HTR-8/SVneo (cell line): Measurements from ENCODE around the gene FRMD4A.

Source experiments
- DNase-seq: peaks from one replicate; pipeline ENCODE4 v3.0.0; 2011; ENCODE audit warnings: low spot score, mixed read lengths; ENCODE audit not compliant: insufficient read length
- FAIRE-seq: peaks from 2 replicates; lab custom pipeline; 2011; peaks lifted over from hg19 to GRCh38; lab: Jason Lieb, UNC

Gene FRMD4A

DNA sequence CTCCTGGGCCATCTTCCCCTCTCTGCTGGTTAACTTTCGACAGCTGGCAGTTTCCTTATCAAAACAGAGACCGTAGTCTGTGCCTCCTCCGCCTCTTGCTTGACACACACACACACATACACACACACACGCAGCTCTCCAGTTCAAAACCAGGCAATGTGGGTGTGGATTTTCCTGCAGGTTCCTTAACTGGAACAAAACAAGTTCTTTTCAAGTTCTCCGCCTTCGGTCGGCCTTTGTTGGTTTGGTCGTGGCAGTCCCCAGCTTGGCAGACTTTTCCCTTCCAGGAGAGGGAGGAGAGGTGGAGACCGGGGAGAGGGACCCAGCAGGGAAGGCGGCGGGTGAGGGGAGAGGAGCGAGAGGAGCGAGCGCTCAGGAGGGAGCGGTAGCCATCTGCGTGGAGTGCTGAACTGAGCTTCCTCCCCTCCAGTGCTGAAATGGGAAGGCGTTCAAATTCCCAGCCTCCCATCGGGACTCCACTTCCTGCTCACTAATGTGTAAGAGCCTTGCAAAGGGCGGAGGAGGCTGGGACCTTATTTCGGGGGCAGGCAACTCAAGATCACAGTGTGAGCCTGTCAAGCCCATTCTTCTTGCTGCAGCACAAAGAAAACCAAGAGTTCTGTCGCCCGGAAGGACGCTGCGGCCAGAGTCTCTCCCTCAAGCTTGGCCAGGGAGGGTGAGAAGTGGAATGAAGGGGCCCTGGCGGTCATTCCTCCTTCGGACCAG lies 623.4 kb downstream of the FRMD4A start:
- DNase-seq (no peak), FAIRE-seq (no peak)

DNA sequence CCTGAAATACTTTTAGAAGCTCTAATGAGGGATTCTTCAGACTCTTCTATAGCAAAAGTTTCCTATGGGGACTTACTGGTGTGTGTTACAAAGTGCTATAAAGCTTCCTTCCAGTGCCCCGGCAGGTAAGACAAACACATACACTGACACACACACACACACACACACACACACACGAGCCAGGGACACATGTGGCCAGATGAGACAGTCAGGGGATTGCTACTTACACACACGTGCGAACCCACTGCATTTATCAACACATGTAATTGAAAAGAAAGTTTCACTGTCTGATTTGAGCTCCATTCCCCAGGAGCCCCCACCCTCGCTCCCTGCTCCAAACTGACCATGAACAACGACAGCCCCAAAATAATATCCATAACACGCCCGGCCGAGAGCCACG lies 624.1 kb downstream of the FRMD4A start:
- no peak for FAIRE-seq

DNA sequence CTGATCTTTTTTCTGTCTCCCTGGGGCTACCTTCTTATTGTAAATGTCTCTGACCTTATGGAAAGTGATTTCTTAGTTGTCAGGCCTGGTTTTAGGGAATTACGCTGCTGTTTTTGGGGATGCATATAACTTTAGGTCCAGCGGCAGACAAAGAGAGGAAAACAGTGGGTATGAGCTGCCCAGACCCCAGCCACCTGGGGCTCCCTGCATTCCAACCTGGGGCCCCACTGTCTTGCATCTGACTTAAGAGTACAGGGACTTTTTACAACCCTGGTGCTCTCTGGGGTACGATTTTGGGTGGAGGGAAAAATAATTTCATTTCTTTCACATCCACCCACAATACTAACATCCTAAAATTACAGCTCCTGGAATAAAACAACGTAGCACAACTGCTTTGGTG lies 624.5 kb downstream of the FRMD4A start:
- DNase-seq (no peak), FAIRE-seq (no peak)

More for the DNA sequence above, 624.1 kb downstream of the FRMD4A start:
- DNase-seq: no peak

DNA sequence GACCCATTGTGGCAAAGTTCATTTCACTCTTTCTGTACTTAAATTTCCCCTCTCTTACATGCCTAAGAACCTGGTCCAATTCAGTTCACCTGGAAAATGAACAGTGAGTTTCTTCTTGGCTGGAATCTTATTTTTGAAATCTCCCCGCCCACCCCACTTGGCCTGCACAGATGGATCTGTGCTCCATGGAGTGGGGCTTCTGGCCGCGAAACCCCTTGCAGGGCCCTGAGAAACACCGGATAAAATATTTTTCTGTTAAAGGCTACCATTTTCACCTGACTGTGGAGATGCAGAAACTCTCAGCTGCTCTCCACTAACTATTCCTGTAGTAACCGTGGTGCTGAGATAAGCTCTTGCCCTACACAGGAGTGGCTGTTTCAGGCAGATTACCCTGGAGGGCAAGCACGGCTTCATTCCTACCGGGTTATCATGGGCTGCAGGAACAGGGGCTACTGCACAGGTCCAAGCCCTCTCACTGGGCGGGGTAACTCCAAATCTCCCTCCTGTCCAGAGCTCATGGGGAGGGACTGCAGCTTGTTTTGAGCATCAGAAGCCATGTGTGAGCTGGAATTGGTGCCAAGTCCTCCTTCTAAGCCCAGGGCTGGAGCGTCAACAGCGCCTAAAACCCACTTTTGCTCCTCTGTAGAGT lies 625.1 kb downstream of the FRMD4A start:
- no peak for FAIRE-seq
- DNase-seq: no peak

DNA sequence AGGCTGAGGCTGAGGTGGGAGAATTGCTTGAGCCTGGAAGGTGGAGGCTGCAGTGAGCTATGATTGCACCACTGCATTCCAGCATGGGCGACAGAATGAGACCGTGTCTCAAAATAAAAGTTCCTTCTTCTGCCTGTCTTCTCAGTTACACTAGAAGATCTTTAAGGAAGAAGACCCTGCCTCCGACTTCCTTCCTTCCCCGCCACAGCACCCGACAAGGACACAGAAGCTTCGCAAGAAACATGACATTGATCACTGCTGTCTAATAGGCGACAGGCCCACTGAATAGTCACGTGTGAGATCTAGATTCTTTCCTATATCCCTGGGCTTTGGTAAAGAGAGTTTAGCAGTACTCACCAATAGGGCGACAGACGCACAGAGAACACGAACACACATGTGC lies 625.8 kb downstream of the FRMD4A start:
- DNase-seq: no peak
- no peak for FAIRE-seq

DNA sequence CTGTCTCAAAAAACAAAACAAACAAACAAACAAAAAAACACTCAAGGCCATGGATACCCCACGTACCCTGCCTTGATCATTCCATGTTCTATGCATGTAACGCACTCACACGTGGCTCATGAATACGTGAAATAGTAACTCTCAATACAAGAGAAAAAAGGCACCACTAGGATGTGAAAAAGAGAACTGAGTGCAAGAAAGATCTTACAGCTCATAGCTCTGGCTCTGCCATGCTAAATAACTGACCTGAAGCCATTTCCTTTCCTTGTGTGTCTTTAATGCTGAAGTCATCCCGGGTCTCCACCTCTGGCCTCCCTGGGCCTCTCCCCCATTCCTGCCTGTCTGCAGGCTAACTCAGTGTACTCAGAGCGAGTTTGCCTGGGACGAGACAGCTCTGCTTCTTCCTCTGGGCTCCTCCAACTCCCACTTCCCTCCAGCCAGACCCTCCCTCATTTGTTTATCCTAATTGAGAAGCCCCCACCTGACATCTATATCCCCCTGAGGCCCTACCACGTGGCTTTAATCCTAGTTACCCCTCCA lies 626.7 kb downstream of the FRMD4A start:
- DNase-seq (no peak), FAIRE-seq (no peak)

DNA sequence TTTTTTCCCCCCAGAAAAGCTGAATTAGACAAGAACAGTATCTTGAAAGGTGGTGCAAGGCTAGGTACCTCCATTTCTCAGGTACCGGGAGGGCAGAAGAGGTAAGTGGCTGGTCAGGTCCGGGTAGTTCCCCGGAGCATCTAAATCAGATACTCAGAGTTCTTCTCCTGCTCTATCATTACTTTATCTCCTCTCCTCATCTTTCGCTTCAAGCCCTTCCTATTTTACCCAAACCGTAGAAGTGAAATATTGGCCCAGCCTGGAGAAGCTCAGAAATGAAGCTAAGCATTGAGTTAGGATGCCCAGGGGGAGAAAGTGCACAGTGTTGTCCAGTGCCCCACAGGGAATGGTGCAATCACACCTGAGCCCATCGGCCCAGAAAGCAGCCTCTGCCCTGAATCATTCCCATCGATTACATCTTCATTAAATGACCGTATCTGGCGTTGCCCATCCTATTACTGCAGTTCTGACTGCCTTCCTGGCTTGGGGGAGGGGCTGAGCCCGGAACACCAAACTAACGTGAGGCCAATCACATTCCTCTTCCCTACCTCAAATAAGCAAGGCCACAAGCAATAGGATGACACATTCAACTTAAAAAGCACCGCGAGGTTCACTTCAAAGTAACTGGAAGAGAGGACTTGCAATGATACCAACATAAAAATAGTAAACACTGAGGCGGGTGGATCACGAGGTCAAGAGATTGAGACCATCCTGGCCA lies 627.5 kb downstream of the FRMD4A start:
- no peak for FAIRE-seq
- no peak for DNase-seq

DNA sequence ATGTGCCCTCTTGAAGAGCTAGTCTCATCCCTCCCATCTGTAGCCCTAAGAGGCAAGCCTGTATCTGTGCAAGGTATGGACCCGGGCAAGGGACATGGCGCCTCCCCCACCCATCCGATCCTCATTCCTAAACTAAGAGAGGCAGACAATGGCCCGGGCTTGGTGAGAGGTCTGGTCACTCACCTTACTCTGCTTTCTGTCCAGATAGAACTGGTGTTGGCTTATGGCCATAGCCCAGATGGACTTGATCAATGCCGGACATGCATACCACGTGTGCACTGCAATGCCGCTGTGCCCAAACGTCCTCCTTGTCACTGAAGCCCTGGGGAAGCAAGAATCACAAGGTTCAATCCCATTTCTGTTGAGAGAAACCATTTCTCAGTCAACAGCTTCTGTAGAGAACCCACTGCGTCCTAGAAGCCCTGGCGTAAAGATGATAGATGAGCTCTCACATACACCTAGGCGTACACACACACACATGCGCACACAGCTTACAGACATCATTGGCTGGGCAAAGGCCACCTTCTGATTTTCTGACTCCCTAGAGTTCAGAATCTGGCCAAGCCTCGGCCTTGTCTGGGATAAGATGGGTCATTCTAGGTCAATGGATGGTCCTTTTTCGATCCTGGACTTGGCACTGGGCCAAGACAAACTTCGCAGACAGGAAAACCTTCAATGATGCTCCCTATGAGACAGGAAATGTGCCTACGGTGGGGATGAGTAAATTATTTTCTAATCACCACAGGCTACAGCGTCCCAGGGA lies 629.4 kb downstream of the FRMD4A start:
- FAIRE-seq: no peak
- DNase-seq: no peak

DNA sequence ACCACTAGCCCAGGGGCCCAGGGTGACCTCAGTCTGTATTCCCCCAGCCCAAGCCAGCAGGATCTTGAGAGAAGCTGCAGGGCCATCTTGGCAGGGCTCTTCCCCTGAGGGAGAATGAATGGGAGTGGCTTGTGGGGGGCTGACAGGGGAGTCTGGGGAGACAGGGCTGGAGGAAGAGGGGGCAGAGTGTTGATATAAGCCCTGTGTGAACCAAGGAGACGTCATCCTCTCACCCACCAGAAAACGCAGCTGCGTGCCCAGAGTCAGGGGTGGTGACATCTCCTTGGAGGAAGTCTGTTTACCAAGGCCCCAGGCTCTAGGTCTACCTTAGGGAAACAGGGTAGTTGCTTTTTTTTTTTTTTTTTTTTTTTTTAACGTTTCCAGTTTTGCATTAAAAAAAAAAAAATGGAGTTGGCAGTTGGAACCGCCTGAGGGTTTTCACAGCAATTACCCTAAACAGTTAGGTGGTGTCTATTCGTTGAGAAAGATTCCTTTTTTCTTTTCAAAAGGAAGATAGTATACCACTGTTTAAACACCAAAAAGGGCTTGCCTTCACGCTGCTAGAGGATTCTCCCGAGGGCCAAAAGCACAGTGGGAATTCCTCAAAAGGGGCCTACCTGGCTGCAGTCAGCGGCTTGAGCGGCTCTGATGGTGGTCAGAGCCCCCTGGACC lies 630.1 kb downstream of the FRMD4A start:
- DNase-seq: no peak
- no peak for FAIRE-seq

DNA sequence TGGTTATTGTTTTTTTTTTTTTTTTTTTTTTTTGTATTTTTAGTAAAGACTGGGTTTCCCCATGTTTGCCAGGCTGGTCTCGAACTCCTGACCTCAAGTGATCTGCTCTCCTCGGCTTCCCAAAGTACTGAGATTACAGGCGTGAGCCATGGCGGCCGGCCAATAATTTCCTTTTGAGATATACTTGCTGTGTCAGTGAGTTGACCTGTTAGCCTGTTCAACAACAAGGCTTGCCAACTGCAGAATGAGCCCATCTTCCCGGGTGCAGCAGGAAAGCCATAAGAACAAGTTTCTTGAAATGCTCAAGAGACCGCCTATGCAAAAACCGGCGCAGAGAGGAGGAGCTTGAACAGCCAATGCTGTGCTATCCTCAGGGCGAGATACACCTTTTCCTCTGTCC lies 631.5 kb downstream of the FRMD4A start:
- DNase-seq (no peak), FAIRE-seq (no peak)

DNA sequence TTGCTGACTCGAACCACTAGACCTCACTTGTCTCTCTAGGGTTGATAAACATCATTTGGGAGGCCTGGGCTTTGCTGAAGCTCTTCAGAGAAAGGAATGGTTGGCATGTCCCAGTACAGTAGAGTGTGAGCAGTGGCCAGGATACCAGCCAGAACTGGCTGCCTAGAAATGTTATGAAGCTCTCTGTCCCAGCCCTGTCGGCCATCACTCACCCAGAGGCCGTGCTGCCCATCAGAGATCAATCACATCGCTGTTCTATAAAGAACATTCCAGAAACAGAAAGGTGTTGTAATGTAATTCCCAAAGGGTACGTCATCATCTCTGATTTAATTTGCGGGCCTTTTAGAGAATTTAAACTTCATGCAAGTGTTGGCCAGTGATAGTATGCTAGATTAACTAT lies 632.5 kb downstream of the FRMD4A start:
- DNase-seq: no peak
- no peak for FAIRE-seq

DNA sequence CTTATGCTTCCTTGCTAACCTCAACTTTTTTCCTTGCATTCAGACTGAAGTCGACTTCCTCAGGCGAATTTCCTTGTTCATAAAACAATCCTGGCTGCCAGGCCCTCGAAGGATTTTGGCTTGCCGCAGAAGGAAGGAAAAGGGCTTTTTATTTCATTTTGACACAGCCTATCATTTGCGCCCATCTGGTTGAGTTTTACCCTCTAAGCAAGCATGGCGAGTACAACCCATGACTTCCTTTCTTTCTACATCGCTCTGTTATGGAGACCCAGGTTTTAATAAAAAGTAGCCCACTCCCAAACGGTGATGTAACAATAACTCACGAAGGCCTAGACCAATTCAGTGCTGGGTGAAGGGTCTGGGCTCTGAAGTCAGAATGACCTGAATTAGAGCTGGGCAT lies 634.7 kb downstream of the FRMD4A start:
- FAIRE-seq: no peak
- no peak for DNase-seq

DNA sequence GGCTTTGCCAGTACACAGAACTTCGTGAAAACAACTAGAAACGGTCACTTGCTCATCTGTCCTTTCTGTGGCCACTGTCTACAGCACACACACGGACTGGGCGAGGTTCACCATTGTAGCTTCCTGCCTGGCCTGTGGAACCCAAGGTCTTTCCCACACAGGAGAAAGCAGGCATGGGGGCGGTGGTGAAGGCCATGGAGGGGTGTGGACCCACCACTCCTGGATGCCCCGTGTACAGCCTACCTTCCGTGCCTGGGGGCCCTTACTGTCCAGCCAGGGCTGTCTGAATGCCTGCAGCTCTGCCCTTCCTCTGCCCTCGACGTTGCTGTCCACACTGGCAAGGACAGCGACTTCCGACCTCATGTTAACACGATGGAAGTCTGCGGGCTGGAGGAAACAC lies 635.1 kb downstream of the FRMD4A start:
- FAIRE-seq (no peak), DNase-seq (no peak)

DNA sequence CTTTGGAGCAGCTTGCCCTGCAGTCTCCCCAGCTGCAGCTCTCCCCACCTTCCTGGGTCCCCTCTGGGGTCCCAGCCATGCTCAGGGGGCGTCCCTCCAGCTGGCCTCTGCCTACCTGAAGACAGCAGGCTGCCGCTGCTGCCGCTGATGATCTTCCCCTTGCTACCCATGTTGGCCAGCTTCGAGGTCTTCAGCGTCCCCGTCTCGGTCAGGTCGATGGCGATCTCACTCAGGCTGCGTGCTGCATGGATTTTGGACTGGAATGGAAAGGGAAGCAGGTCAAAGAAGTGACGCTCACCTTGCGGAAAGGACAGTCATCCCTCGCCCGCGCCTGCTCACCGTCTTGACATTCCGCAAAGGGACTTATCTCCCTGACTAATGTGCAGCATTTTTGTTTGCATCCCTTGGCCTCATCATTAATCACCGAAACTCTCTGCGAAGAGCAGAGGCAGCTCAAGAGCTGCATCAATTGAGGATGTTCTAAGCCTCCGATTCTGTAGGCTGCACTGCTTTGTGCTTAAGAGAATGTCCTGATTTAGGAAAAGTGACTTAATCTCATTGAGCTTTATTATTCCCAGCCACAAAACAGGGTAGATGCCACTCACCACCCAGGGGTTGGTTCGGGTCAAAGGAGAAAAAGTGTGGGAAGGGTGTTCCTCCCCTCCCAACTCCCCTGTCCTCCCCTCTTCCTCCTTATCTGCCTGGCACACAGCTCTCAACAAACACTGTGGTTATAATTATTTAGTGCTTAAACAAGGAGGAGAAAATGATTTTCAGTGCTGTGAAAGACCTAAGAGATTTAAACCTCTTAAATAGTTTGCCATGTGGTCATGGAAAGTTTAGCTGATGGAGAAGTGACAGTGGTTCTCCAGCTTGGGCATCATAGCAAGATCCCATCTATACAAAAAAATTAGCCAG lies 636.7 kb downstream of the FRMD4A start:
- FAIRE-seq (no peak), DNase-seq (no peak)

DNA sequence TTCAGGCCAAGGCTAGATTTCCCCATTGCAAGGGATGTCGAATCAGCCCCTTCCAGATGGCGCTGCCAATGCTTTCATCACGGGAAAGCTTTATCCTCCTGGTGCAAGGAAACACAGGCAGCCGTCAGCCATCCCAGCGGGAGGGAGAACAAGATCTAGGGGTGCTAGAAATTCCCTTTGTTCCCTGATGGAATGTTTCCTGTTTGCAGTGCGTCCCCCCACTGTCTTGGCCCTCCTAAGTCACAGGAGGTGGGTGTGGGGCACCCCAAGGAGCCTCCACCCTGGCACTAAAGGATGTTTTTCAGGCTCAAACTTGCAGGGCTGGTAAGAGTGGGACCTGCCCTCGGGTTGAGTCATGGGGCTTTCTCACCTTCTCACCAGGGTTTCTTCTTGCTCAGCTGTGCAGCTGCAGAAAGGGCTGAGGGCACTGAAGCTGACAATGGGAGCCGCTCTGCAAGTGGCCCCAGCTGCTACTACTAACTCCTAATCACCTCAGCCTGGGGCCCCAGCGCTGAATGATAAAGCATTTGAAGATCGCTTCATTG lies 640.4 kb downstream of the FRMD4A start:
- FAIRE-seq: no peak

DNA sequence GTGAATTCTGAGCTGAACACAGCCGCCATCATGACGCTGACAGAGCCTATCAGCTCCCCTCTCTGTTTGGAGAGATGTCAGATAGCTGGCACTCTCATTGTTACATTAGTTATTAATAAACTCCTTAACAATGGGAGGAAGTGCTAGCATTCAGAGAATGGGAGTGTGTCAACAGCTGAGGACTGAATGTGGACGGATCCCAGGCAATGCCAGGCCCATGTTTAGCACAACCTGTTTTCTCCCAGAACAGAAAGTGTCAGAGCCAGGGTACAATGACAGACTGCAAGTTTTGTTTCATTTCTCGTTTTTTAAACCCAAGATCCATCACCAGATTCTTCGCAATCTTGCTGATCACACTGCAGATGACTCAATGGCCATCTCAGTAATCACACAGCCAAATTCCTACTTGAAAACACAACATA lies 644.4 kb downstream of the FRMD4A start:
- no peak for FAIRE-seq
- DNase-seq: no peak

More for the DNA sequence above, 640.4 kb downstream of the FRMD4A start:
- DNase-seq: no peak

DNA sequence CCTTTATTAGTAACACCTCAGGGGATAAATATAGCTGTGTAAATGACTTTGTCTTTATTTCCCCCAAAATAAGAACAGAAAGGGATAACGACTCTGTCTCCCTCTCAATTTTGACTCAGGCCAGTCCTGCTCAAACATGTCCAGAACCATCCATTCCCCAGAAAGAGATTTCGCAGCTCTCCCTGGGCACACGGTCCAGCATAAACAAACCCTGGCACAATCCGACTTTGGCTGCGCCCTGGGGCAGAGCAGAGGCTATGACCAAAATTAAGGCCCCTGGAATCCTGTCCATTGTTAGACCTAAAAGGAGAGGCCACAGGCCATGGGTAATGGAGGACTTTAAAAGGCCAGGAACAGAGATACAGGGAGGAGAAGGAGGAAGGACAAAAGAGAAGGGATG lies 644.8 kb downstream of the FRMD4A start:
- no peak for DNase-seq
- no peak for FAIRE-seq

DNA sequence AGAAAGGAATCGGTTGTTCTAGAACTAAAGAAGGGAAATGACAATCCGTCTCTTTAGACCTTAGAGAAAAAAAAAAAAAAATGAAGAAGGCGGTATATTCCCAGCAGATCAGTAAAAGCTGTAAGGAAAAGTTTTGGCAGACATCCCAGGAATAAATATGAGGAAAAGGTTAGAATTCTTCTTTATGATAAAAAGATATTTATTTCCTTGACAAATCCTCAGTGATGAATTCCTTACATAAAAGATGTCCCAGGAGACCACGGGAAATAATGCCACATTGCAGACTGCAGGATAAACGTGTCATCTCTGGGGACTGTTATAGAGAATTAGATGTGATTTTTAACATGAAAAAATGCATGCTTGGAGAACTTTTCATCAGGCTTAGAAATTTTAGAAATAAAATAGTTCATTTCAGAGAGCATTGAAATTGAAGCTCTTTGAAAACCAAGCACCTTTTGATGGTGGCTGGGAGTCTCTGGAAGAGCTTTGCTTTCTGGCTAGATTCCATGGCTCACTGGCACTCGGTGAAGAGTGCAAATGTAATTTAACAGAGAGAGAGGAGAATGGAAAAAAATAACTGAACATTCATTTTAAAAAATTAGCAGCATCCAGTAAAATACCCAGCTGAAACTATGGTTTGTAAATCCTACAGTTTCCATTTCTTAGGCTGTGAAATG lies 645.8 kb downstream of the FRMD4A start:
- DNase-seq (no peak), FAIRE-seq (no peak)
